A549 (cell line): Measurements from ENCODE around the gene POLH.

Source experiments
- CTCF ChIP-seq: fragments of >200 bp; sonication (Bioruptor Twin); formaldehyde crosslinking; IDR thresholded peaks from 3 replicates; pipeline ENCODE4 v1.5.1; 2016
- GATA3 ChIP-seq: IDR thresholded peaks from 2 replicates; pipeline ENCODE4 v1.6.1; 2012; ENCODE audit warnings: borderline replicate concordance
- HEYL ChIP-seq: fragments of 250-450 bp; sonication (Bioruptor Pico); IDR thresholded peaks from 2 replicates; pipeline ENCODE4 v1.8.0; 2021; ENCODE audit warnings: mild to moderate bottlenecking, moderate library complexity
- KDM1A ChIP-seq: fragments of 200-600 bp; sonication (generic); IDR thresholded peaks from 2 replicates; pipeline ENCODE4 v1.6.1; 2016; ENCODE audit warnings: low read depth, mild to moderate bottlenecking
- POLR2A ChIP-seq: IDR thresholded peaks from 2 replicates; pipeline ENCODE4 v1.6.1; 2012; ENCODE audit warnings: mild to moderate bottlenecking, low read length
- RAD21 ChIP-seq, 2 experiments: fragments of >200 bp in 1 of 2; sonication (Bioruptor Twin) in 1 of 2; formaldehyde crosslinking in 1 of 2; IDR thresholded peaks in 1 of 2; conservative IDR thresholded peaks in 1 of 2; 2 replicates in 1 of 2; 3 replicates in 1 of 2; pipeline ENCODE4 v1.6.1; 2012 to 2018; ENCODE audit warnings: inconsistent platforms in 1 of 2
- REST ChIP-seq: fragments of 200-600 bp; sonication (generic); IDR thresholded peaks from 2 replicates; pipeline ENCODE4 v1.6.1; 2016; ENCODE audit warnings: antibody characterized with exemption, mild to moderate bottlenecking, moderate library complexity
- SMC3 ChIP-seq: fragments of >200 bp; sonication (Bioruptor Twin); formaldehyde crosslinking; IDR thresholded peaks from 3 replicates; pipeline ENCODE4 v1.6.1; 2018; ENCODE audit warnings: inconsistent platforms
- USF2 ChIP-seq: fragments of 450-650 bp; IDR thresholded peaks from 2 replicates; pipeline ENCODE4 v1.6.1; 2014; ENCODE audit warnings: antibody characterized with exemption
- ZFP36 ChIP-seq: fragments of 450-650 bp; IDR thresholded peaks from 2 replicates; pipeline ENCODE4 v1.6.1; 2014; ENCODE audit warnings: borderline replicate concordance; ENCODE audit not compliant: partially characterized antibody

- no peak for TF ChIP-seq ZFP36
- no peak for TF ChIP-seq POLR2A
- no peak for TF ChIP-seq USF2
- no peak for TF ChIP-seq SMC3
- TF ChIP-seq GATA3: no peak
- TF ChIP-seq CTCF: no peak
- no peak for TF ChIP-seq RAD21 (conservative IDR thresholded peaks at IDR 0.05 in 1 of 2, IDR thresholded peaks at IDR 0.05 in 1 of 2)
- no peak for TF ChIP-seq HEYL (CRISPR knock-in tag)
- TF ChIP-seq KDM1A: no peak
- no peak for TF ChIP-seq REST
These were observed 32.8 kb downstream of the POLH start for GRCh38 chr6:43608807-43609206.
